Activated CD8-positive, alpha-beta memory T cell treated with anti-CD3 and anti-CD28 coated beads for 1 hour (primary cell): ENCODE measurements around the gene CEP104.
A peak's percentile ranks its signal among the peaks of the same experiment; 100 is the strongest.

Experiments used
- DNase-seq, 2 donors: peaks; one replicate each; pipeline ENCODE4 v3.0.0-alpha.2; 2020; ENCODE audit warnings: low read depth in 1 of 2; ENCODE audit errors: extremely low read depth in 1 of 2

Gene CEP104

GRCh38 chr1:3856923-3857790 is at the start of gene CEP104, which contains the start of gene DFFB:
CEP104 (minus strand) TSS chr1:3857211; CDS start chr1:3852407, 4,804 bp downstream.
DFFB (plus strand) TSS chr1:3857476; CDS start chr1:3857604, 128 bp downstream.
- DNase-seq, result peak; percentile 89 to 93

GRCh38 chr1:3906672-3907020 is 49.6 kb upstream of the CEP104 start:
- DNase-seq, result no peak

GRCh38 chr1:3905953-3906671 is 49.1 kb upstream of the CEP104 start:
- DNase-seq, result no peak

- DNase-seq, result no peak
Observed at GRCh38 chr1:3905266-3905952, 48.4 kb upstream of the CEP104 start.

GRCh38 chr1:3904843-3905185 is 47.8 kb upstream of the CEP104 start:
- no peak for DNase-seq

GRCh38 chr1:3904006-3904842 is 47.2 kb upstream of the CEP104 start:
- DNase-seq, result no peak

DNA sequence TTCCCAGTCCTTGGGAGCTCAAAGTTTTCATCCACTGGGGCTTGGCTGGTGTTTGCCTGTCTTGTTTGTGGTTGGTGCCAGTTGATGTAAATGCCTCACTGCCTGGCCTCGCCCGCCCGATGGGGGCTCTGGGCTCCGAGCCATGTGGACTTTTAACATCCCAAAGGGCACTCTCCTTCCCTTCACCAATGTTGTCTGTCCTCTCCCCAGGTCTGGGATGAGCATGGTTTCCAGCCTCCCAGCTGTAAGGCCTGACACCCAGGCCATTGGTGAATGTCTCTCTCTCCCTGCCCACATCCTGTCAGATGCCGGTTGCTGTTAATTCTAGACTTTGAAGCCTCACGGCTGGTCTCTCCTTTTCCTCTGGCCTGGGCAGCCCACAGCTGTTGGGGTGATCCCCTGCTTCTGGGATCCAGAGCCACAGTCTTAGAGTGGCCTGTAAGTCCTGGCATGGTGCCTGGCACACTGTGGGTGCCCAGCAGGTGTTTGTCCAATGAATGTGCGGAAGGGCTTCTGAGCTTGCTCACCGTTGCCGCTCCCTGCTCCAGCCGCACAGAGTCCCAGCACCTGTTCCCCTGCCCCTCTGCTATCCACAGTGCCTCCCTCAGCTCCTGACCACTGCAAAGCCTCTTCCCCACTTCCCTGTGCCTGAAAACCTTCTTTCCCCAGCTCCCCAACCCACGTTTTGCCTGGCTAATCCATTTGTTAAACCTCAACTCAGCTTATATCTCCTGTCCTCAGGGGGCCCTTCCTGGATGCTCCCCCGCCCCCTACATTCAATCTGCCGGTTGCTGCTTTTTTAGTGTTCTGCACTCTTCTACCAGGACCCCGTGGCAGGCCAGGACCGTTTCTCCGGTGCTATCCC is 46.4 kb upstream of the CEP104 start:
- DNase-seq, result no peak

- DNase-seq, result no peak
Observed at GRCh38 chr1:3902571-3903091, 45.6 kb upstream of the CEP104 start.

DNA sequence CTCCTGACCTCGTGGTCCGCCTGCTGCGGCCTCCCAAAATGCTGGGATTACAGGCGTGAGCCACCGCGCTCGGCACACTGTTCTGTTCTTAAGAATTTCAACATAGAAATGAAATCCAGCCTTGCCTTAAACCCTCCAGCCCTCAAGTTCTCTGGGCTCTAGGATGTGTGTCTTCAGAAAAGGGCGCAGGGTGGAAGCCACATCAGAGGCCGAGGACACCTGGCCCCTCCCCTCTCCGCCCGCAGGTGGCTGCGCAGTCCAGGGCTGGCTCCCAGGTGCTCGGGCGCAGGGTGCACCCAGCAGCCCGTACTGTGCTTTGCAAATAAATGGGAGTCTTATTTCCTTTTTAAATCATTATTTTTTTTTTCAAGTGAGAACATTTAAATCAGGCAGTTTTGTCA is 45.1 kb upstream of the CEP104 start:
- no peak for DNase-seq

- DNase-seq, result peak; percentile 40 to 64
Observed at GRCh38 chr1:3900969-3901529, 44.0 kb upstream of the CEP104 start.

- DNase-seq, result peak; percentile 86 to 94
Observed at GRCh38 chr1:3900150-3900968, 43.3 kb upstream of the CEP104 start, which contains the start of gene C1orf174. C1orf174 (minus strand) TSS chr1:3900272; CDS start chr1:3900186, 86 bp downstream.

DNA sequence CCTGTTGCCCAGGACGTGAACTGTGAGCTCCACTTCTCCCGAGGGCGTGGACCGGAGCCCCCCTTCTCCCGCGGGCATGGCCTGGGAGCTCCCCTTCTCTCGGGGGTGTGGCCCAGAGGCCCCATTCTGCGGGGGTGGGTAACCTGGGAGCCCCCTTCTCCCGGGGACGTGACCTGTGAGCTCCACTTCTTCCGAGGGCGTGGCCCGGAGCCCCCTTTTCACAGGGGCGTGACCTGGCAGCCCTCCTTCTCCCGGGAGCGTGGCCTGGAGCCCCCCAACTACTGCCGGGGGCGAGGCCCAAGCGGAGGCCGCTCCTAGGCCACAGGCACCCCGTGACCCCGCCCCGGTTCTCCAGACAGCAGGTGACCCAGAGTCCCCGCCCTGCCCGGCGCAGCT is 42.7 kb upstream of the CEP104 start:
- DNase-seq, result no peak

GRCh38 chr1:3898994-3899753 is 42.2 kb upstream of the CEP104 start:
- DNase-seq, result no peak

- no peak for DNase-seq
Observed at GRCh38 chr1:3898475-3898735, 41.4 kb upstream of the CEP104 start.

DNA sequence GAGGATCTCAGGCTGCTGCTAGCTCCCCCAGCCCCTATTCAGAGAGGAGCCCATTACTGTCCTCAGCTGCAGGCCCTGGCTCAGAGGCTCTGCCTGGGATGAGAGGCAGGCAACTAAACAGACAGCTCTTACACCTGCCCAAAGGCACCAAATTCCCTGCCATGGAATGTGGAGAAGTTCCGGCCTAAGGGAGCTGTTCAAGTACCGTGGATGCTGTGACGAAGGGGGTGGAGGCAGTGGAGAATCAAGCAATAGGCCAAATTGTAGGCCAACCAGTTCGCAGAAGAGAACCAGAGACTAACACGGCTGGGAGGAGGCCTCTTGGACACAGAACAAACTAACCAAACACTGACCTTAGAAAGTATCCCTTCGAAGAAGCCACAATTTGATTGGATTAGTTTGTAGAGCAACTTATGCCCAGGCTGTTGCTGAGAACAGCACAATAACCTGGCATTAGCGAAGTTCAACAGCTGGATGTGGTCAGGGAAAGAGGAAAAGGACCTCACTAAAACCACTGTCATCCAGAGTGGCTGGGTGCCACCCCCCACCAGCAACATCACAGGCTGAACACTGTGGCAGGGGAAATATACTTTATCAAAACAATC is 39.5 kb upstream of the CEP104 start:
- DNase-seq, result no peak

GRCh38 chr1:3895951-3896325 is 38.9 kb upstream of the CEP104 start:
- no peak for DNase-seq

DNA sequence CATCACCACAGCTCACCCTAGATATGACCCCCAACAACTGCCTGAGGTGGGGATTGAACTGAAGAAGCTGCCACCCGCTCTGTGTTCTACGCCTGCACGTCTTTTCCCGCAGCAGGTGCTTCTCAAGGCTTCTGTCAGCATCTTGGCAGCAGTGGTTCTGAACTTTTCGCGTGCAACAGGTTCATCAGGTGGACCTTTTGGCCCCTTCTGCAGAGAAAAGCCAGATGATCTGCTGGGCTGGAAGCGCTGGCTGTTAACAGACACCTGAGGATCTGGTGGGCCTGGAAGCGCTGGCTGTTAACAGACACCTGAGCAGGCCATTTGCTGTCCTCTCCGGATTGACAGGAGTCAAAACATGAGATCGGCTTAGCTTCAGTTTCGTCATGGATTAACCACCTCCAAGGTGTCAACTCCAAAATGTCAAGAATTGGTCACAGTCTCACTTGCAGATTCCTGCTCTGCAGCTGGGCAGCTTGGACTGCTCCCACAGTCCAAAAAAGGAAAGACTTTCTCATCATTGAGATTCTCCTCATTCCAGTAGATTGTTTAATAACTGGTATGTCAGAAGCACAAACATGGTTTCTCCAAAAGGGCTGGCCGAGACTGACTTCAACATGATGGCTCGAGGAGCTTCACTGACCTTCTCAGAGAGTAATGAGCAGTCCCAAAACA is 38.4 kb upstream of the CEP104 start:
- no peak for DNase-seq
